HEK293 (cell line): ENCODE data around the gene PRKG1.

ENCODE experiments used
- CTCF ChIA-PET: fragments of 350-600 bp; formaldehyde crosslinking; extraction: SDS; loops from one replicate; lab custom pipeline; 2021; ENCODE audit warnings: antibody characterized with exemption; lab: Yijun Ruan, JAX
- POLR2A ChIA-PET: fragments of 300-600 bp; formaldehyde crosslinking; extraction: SDS; loops from one replicate; lab custom pipeline; 2020; ENCODE audit warnings: antibody characterized with exemption, inconsistent platforms; lab: Yijun Ruan, JAX
- H3K27ac ChIP-seq: fragments of 200-500 bp; sonication (Bioruptor generic); 2 replicates; pipeline ENCODE4 v1.5.1; 2014; ENCODE audit warnings: low read depth, low read length, control low read depth, inconsistent platforms; ENCODE audit errors: extremely low read depth
- H3K36me3 ChIP-seq, 2 experiments: fragments of 200-500 bp in 1 of 2; sonication (Bioruptor generic) in 1 of 2; 1 replicate in 1 of 2; 2 replicates in 1 of 2; pipeline ENCODE4 v1.5.1; 2014 to 2017; ENCODE audit warnings: inconsistent platforms in 2 of 2, low read length in 2 of 2; ENCODE audit not compliant: control insufficient read depth in 2 of 2, insufficient read depth in 1 of 2
- H3K4me1 ChIP-seq: fragments of 200-500 bp; sonication (Bioruptor generic); 2 replicates; pipeline ENCODE4 v1.5.1; 2014; ENCODE audit warnings: mild to moderate bottlenecking, low read length, inconsistent platforms; ENCODE audit not compliant: control insufficient read depth, insufficient read depth
- H3K4me3 ChIP-seq: 2 replicates; pipeline ENCODE4 v1.5.1; 2011; ENCODE audit warnings: low read depth, mild to moderate bottlenecking, control low read depth, low read length, moderate library complexity
- H3K9me3 ChIP-seq: fragments of 200-500 bp; sonication (Bioruptor generic); 2 replicates; pipeline ENCODE4 v1.5.1; 2014; ENCODE audit warnings: low read depth, low read length, inconsistent platforms; ENCODE audit not compliant: control insufficient read depth, insufficient read depth
- EGR2 ChIP-seq: fragments of 450-650 bp; formaldehyde crosslinking; IDR thresholded peaks from 2 replicates; pipeline ENCODE4 v1.5.1; 2016; ENCODE audit warnings: low read depth, missing biosample characterization, missing genetic modification characterization
- GLIS2 ChIP-seq: fragments of 450-650 bp; formaldehyde crosslinking; IDR thresholded peaks from 2 replicates; pipeline ENCODE4 v1.5.1; 2016; ENCODE audit warnings: missing biosample characterization, missing genetic modification characterization
- KLF8 ChIP-seq: fragments of 450-650 bp; formaldehyde crosslinking; IDR thresholded peaks from 2 replicates; pipeline ENCODE4 v1.5.1; 2016; ENCODE audit warnings: missing biosample characterization, missing genetic modification characterization
- KLF9 ChIP-seq: fragments of 450-650 bp; formaldehyde crosslinking; IDR thresholded peaks from 2 replicates; pipeline ENCODE4 v1.5.1; 2016; ENCODE audit warnings: missing biosample characterization, missing genetic modification characterization, low read depth
- MYNN ChIP-seq: fragments of 450-650 bp; formaldehyde crosslinking; IDR thresholded peaks from 2 replicates; pipeline ENCODE4 v1.5.1; 2016; ENCODE audit warnings: missing biosample characterization, missing genetic modification characterization, borderline replicate concordance
- MZF1 ChIP-seq: fragments of 450-650 bp; formaldehyde crosslinking; IDR thresholded peaks from 2 replicates; pipeline ENCODE4 v1.5.1; 2017; ENCODE audit warnings: missing biosample characterization, missing genetic modification characterization, borderline replicate concordance
- REPIN1 ChIP-seq: fragments of 450-650 bp; formaldehyde crosslinking; IDR thresholded peaks from 2 replicates; pipeline ENCODE4 v1.5.1; 2017; ENCODE audit warnings: missing biosample characterization, missing genetic modification characterization, low read depth
- TRIM28 ChIP-seq: IDR thresholded peaks from 2 replicates; pipeline ENCODE4 v1.6.1; 2011; ENCODE audit warnings: low read length, control low read depth, borderline replicate concordance
- YY2 ChIP-seq: fragments of 450-650 bp; formaldehyde crosslinking; IDR thresholded peaks from 2 replicates; pipeline ENCODE4 v1.5.1; 2016; ENCODE audit warnings: missing biosample characterization, missing genetic modification characterization
- ZBTB1 ChIP-seq: fragments of 450-650 bp; formaldehyde crosslinking; IDR thresholded peaks from 2 replicates; pipeline ENCODE4 v1.5.1; 2016; ENCODE audit warnings: missing biosample characterization, missing genetic modification characterization
- ZBTB20 ChIP-seq: fragments of 450-650 bp; formaldehyde crosslinking; IDR thresholded peaks from 2 replicates; pipeline ENCODE4 v1.5.1; 2016; ENCODE audit warnings: missing biosample characterization, missing genetic modification characterization
- ZFHX2 ChIP-seq: fragments of 450-650 bp; formaldehyde crosslinking; conservative IDR thresholded peaks from 2 replicates; pipeline ENCODE4 v1.5.1; 2016; ENCODE audit warnings: missing biosample characterization, missing genetic modification characterization
- ZNF112 ChIP-seq: fragments of 450-650 bp; formaldehyde crosslinking; IDR thresholded peaks from 2 replicates; pipeline ENCODE4 v1.5.0; 2017; ENCODE audit warnings: missing biosample characterization, missing genetic modification characterization
- ZNF302 ChIP-seq: fragments of 450-650 bp; formaldehyde crosslinking; IDR thresholded peaks from 2 replicates; pipeline ENCODE4 v1.5.1; 2016; ENCODE audit warnings: missing biosample characterization, missing genetic modification characterization, low read depth
- ZNF350 ChIP-seq: fragments of 450-650 bp; formaldehyde crosslinking; IDR thresholded peaks from 2 replicates; pipeline ENCODE4 v1.5.0; 2017; ENCODE audit warnings: missing biosample characterization, mild to moderate bottlenecking, missing genetic modification characterization
- ZNF37A ChIP-seq: fragments of 450-650 bp; IDR thresholded peaks from 2 replicates; pipeline ENCODE4 v1.5.1; 2018; ENCODE audit warnings: missing biosample characterization, missing genetic modification characterization
- ZNF391 ChIP-seq: fragments of 450-650 bp; formaldehyde crosslinking; IDR thresholded peaks from 2 replicates; pipeline ENCODE4 v1.5.1; 2016; ENCODE audit warnings: low read depth, missing biosample characterization, missing genetic modification characterization, borderline replicate concordance
- ZNF423 ChIP-seq: fragments of 450-650 bp; formaldehyde crosslinking; IDR thresholded peaks from 2 replicates; pipeline ENCODE4 v1.5.1; 2016; ENCODE audit warnings: missing biosample characterization, missing genetic modification characterization
- ZNF629 ChIP-seq: fragments of 450-650 bp; formaldehyde crosslinking; IDR thresholded peaks from 2 replicates; pipeline ENCODE4 v1.5.1; 2017; ENCODE audit warnings: missing biosample characterization, missing genetic modification characterization
- ZNF791 ChIP-seq: fragments of 450-650 bp; formaldehyde crosslinking; IDR thresholded peaks from 2 replicates; pipeline ENCODE4 v1.5.1; 2016; ENCODE audit warnings: missing biosample characterization, missing genetic modification characterization
- TF ChIP-seq, protein P1 (sequence below): fragments of 450-650 bp; formaldehyde crosslinking; IDR thresholded peaks from 2 replicates; pipeline ENCODE4 v1.5.1; 2016; ENCODE audit warnings: missing biosample characterization, missing genetic modification characterization, low read depth
- TF ChIP-seq, protein P2 (sequence below): IDR thresholded peaks from 2 replicates; pipeline ENCODE4 v1.6.1; 2011; ENCODE audit warnings: mild to moderate bottlenecking, low read depth, low read length, borderline replicate concordance
- TF ChIP-seq, protein P3 (sequence below): fragments of 450-650 bp; formaldehyde crosslinking; IDR thresholded peaks from 2 replicates; pipeline ENCODE4 v1.5.1; 2016; ENCODE audit warnings: missing biosample characterization, missing genetic modification characterization
- TF ChIP-seq, protein P4 (sequence below): fragments of 450-650 bp; formaldehyde crosslinking; IDR thresholded peaks from 2 replicates; pipeline ENCODE4 v1.5.1; 2016; ENCODE audit warnings: missing biosample characterization, missing genetic modification characterization

PRKG1 gene

DNA sequence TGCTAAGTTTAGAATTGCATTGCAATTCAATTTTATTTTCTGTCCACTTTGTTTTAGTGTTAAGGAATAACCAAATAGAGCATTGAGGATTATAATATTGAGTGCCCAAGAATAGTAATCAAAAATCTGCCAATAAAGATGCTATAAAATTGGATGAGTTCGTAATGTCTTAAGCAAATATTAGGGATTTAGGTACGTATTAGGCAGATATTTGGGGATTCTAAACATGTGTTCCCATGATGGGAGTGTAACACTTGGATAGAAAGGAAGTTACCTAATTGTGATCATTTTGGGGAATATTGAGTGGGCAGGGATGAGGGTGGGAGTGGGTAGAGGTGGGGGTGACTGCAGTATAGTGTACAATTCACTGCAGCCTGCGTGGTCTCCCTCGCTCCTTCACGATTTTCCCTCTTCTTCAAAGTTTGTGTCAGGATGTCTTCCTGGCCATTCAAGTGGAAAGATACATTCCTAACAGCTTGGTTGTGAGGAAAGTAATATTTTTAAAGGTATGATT, 1.3 kb upstream of the PRKG1 start:
- Histone ChIP-seq H3K9me3 (no peaks in the 10 kb centered on the region), H3K36me3 (no peaks in the 10 kb centered on the region), H3K4me3 (no peak overlapping the region), H3K27ac (peak overlapping the region; percentile 79; the same call in 1 of the 2 replicates), H3K4me1 (peaks cover 18% of the 10 kb centered on the region)
- TF ChIP-seq ZFHX2 (tag by site-specific recombination): peak; percentile 74
- TF ChIP-seq EGR2 (tag by site-specific recombination): peak; percentile 63
- TF ChIP-seq MZF1 (tag by site-specific recombination): peak; percentile 86; the same call in 1 of the 2 replicates
- TF ChIP-seq, protein P1, sequence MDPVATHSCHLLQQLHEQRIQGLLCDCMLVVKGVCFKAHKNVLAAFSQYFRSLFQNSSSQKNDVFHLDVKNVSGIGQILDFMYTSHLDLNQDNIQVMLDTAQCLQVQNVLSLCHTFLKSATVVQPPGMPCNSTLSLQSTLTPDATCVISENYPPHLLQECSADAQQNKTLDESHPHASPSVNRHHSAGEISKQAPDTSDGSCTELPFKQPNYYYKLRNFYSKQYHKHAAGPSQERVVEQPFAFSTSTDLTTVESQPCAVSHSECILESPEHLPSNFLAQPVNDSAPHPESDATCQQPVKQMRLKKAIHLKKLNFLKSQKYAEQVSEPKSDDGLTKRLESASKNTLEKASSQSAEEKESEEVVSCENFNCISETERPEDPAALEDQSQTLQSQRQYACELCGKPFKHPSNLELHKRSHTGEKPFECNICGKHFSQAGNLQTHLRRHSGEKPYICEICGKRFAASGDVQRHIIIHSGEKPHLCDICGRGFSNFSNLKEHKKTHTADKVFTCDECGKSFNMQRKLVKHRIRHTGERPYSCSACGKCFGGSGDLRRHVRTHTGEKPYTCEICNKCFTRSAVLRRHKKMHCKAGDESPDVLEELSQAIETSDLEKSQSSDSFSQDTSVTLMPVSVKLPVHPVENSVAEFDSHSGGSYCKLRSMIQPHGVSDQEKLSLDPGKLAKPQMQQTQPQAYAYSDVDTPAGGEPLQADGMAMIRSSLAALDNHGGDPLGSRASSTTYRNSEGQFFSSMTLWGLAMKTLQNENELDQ (tag by site-specific recombination): no peak
- CTCF ChIA-PET: interaction anchor here (0.7 to 2.7 kb wide), 5 partner anchors 9 to 932 kb away, joined by 3 to 13 read pairs (median 3); no protein-coding TSS in a partner anchor
- POLR2A ChIA-PET: interaction anchor here (1.7 to 2.9 kb wide), 2 partner anchors 11 to 172 kb away, joined by 4 to 21 read pairs; no protein-coding TSS in a partner anchor

DNA sequence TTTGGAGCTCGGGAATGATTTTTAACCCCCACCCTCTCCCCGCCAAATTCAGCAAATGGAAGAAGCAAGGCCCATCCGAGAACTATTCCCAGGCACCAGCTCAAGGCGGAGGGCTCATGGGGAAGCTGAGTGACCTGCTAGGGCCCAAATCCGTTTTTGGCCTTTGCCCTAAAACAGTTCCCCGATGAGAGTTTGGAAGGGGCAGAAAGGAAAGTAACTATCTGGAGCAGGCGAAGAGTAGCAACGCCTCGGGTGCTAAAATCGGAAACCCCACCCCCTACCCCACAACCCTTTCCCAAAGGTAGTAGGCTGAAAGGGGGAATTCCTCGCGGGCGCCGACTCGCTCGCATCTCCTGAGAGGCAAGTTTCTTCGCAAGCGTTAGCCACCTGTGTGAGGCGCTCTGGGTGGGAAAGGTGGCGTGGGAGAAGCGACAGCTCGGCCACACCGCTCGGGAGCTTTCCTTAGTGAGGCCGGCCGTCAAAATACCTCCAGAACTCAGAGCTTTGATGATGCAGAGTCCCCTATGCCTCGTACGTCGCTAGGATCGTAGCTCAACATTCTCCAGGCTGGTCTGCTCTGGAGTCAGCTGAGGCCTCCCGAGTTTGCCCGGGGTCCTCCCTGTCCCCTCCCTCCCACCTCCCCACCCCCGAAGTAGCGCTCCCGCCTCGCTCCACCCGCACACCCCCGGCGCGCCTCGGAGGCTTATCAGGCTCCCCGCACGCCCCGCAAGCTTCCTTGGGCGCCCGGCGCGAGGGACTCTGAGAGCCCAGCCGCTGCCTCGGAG, 642 bp upstream of the PRKG1 start:
- Histone ChIP-seq H3K27ac (peak overlapping the region; percentile 79), H3K4me3 (peak overlapping the region; percentile 64), H3K36me3 (no peaks in the 10 kb centered on the region), H3K9me3 (no peaks in the 10 kb centered on the region), H3K4me1 (peaks cover 18% of the 10 kb centered on the region)
- ChIA-PET POLR2A (interaction anchor here (1.4 to 2.9 kb wide), 4 partner anchors 9 to 626 kb away, joined by 3 to 21 read pairs (median 4); partner anchors contain the start of gene CSTF2T), CTCF (interaction anchor here (0.7 to 2.7 kb wide), 6 partner anchors 10 to 931 kb away, joined by 3 to 13 read pairs (median 4); no protein-coding TSS in a partner anchor)
- TF ChIP-seq, protein P2, sequence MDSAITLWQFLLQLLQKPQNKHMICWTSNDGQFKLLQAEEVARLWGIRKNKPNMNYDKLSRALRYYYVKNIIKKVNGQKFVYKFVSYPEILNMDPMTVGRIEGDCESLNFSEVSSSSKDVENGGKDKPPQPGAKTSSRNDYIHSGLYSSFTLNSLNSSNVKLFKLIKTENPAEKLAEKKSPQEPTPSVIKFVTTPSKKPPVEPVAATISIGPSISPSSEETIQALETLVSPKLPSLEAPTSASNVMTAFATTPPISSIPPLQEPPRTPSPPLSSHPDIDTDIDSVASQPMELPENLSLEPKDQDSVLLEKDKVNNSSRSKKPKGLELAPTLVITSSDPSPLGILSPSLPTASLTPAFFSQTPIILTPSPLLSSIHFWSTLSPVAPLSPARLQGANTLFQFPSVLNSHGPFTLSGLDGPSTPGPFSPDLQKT: no peak
- TF ChIP-seq ZNF302 (tag by site-specific recombination) (no peak), ZBTB20 (peak; percentile 49; the same call in 1 of the 2 replicates), KLF8 (tag by site-specific recombination) (peak; percentile 85; the same call in 1 of the 2 replicates), YY2 (tag by site-specific recombination) (no peak), ZNF112 (tag by site-specific recombination) (no peak), REPIN1 (no peak), TRIM28 (no peak), ZNF391 (tag by site-specific recombination) (no peak), ZNF423 (tag by site-specific recombination) (no peak), ZNF350 (no peak), ZNF629 (tag by site-specific recombination) (0 out of 2 replicates have a peak, but pooled peaks have one; percentile 10), ZNF791 (no peak), ZBTB1 (tag by site-specific recombination) (no peak), MYNN (tag by site-specific recombination) (no peak), ZNF37A (tag by site-specific recombination) (no peak), GLIS2 (peak; percentile 89), KLF9 (0 out of 2 replicates have a peak, but pooled peaks have one; percentile 20)
- TF ChIP-seq, protein P3, sequence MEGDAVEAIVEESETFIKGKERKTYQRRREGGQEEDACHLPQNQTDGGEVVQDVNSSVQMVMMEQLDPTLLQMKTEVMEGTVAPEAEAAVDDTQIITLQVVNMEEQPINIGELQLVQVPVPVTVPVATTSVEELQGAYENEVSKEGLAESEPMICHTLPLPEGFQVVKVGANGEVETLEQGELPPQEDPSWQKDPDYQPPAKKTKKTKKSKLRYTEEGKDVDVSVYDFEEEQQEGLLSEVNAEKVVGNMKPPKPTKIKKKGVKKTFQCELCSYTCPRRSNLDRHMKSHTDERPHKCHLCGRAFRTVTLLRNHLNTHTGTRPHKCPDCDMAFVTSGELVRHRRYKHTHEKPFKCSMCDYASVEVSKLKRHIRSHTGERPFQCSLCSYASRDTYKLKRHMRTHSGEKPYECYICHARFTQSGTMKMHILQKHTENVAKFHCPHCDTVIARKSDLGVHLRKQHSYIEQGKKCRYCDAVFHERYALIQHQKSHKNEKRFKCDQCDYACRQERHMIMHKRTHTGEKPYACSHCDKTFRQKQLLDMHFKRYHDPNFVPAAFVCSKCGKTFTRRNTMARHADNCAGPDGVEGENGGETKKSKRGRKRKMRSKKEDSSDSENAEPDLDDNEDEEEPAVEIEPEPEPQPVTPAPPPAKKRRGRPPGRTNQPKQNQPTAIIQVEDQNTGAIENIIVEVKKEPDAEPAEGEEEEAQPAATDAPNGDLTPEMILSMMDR (tag by site-specific recombination): peak; percentile 48; the same call in 1 of the 2 replicates
- TF ChIP-seq, protein P1 (tag by site-specific recombination): no peak
- TF ChIP-seq, protein P4, sequence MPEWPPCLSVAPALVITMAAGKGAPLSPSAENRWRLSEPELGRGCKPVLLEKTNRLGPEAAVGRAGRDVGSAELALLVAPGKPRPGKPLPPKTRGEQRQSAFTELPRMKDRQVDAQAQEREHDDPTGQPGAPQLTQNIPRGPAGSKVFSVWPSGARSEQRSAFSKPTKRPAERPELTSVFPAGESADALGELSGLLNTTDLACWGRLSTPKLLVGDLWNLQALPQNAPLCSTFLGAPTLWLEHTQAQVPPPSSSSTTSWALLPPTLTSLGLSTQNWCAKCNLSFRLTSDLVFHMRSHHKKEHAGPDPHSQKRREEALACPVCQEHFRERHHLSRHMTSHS (tag by site-specific recombination): no peak
